IMR-90 (cell line): Measurements from ENCODE around the gene RFTN2. TPM values are rescaled to one million over a fixed set of nuclear protein-coding genes. Genes with fewer than 3 reads are reported as not detected.

Experiments
- ATAC-seq: fragments of 200-7000 bp; cut with Tn5 transposase; 2 replicates; pipeline ENCODE4 v1.9.1; 2020; ENCODE audit warnings: low read depth, mild to moderate bottlenecking, moderate library complexity
- BruUV-seq: library from RNA; stranded (reverse); fragments of 400-500 nt; replicated peaks from 2 replicates; lab custom pipeline; 2021; lab: Mats Ljungman, UMichigan
- CTCF ChIA-PET: fragments of 300-600 bp; formaldehyde crosslinking; extraction: SDS; loops from one replicate; lab custom pipeline; 2021; ENCODE audit warnings: antibody characterized with exemption; lab: Yijun Ruan, JAX
- POLR2A ChIA-PET: fragments of 300-600 bp; sonication (Branson Sonifier 250); formaldehyde crosslinking; loops from one replicate; lab custom pipeline; 2022; ENCODE audit warnings: antibody characterized with exemption; ENCODE audit not compliant: unreplicated experiment; lab: Charles Lee
- DNase-seq: peaks from one replicate; pipeline ENCODE4 v3.0.0; 2013
- H2AFZ ChIP-seq: replicated peaks from 2 replicates; pipeline ENCODE3; 2013; ENCODE audit warnings: low read length, mild to moderate bottlenecking; ENCODE audit not compliant: poor library complexity
- H2AK5ac ChIP-seq: 2 replicates; pipeline ENCODE4 v1.6.1; 2013; ENCODE audit warnings: low read depth, low read length, inconsistent platforms
- H2AK9ac ChIP-seq: replicated peaks from 2 replicates; pipeline ENCODE3; 2013; ENCODE audit warnings: mild to moderate bottlenecking, low read depth, low read length, moderate library complexity; ENCODE audit not compliant: poor library complexity
- H2BK120ac ChIP-seq: 2 replicates; pipeline ENCODE4 v1.6.1; 2013; ENCODE audit warnings: low read depth, low read length, inconsistent platforms
- H2BK15ac ChIP-seq: 3 replicates; pipeline ENCODE4 v1.6.1; 2013; ENCODE audit warnings: low read depth, low read length, inconsistent platforms
- H2BK20ac ChIP-seq: 2 replicates; pipeline ENCODE4 v1.6.1; 2013; ENCODE audit warnings: low read depth, mild to moderate bottlenecking, inconsistent platforms, low read length, moderate library complexity
- H2BK5ac ChIP-seq: 2 replicates; pipeline ENCODE4 v1.6.1; 2013; ENCODE audit warnings: mild to moderate bottlenecking, low read depth, low read length, inconsistent platforms; ENCODE audit not compliant: poor library complexity, severe bottlenecking
- H3K14ac ChIP-seq: replicated peaks from 2 replicates; pipeline ENCODE4 v1.6.1; 2013; ENCODE audit warnings: low read depth, low read length, inconsistent platforms
- H3K18ac ChIP-seq: 2 replicates; pipeline ENCODE4 v1.6.1; 2013; ENCODE audit warnings: low read depth, low read length, control low read depth
- H3K23ac ChIP-seq: 2 replicates; pipeline ENCODE4 v1.6.1; 2013; ENCODE audit warnings: low read depth, low read length, inconsistent platforms
- H3K27ac ChIP-seq: 2 replicates; pipeline ENCODE4 v1.5.1; 2013; ENCODE audit warnings: mild to moderate bottlenecking, control low read depth, low read length; ENCODE audit not compliant: insufficient read depth
- H3K27me3 ChIP-seq: 2 replicates; pipeline ENCODE4 v1.6.1; 2013; ENCODE audit warnings: low read length; ENCODE audit not compliant: control insufficient read depth, insufficient read depth
- H3K36me3 ChIP-seq: 2 replicates; pipeline ENCODE4 v1.6.1; 2013; ENCODE audit warnings: low read length, mixed read lengths; ENCODE audit not compliant: control insufficient read depth, insufficient read depth
- H3K4ac ChIP-seq: 2 replicates; pipeline ENCODE4 v1.6.1; 2013; ENCODE audit warnings: low read depth, low read length, inconsistent platforms
- H3K4me1 ChIP-seq: 2 replicates; pipeline ENCODE4 v1.6.1; 2013; ENCODE audit warnings: low read length, mixed read lengths; ENCODE audit not compliant: control insufficient read depth, insufficient read depth
- H3K4me2 ChIP-seq: 2 replicates; pipeline ENCODE4 v1.6.1; 2013; ENCODE audit warnings: low read depth, mild to moderate bottlenecking, control low read depth, low read length, moderate library complexity
- H3K4me3 ChIP-seq: 2 replicates; pipeline ENCODE4 v1.5.1; 2013; ENCODE audit warnings: low read depth, mild to moderate bottlenecking, control low read depth, low read length, moderate library complexity; ENCODE audit not compliant: insufficient read depth
- H3K56ac ChIP-seq: 2 replicates; pipeline ENCODE4 v1.6.1; 2013; ENCODE audit warnings: low read length, inconsistent platforms; ENCODE audit not compliant: insufficient read depth; ENCODE audit errors: extremely low read depth
- H3K79me1 ChIP-seq, 2 experiments: 2 replicates each; pipeline ENCODE4 v1.6.1; 2013; ENCODE audit warnings: low read length in 2 of 2, inconsistent platforms in 1 of 2, low read depth in 1 of 2
- H3K9ac ChIP-seq: 2 replicates; pipeline ENCODE4 v1.6.1; 2013; ENCODE audit warnings: low read depth, low read length, control low read depth
- H3K9me1 ChIP-seq: 2 replicates; pipeline ENCODE4 v1.6.1; 2013; ENCODE audit warnings: low read length, inconsistent platforms; ENCODE audit not compliant: insufficient read depth
- H3K9me3 ChIP-seq: 2 replicates; pipeline ENCODE4 v1.6.1; 2013; ENCODE audit warnings: low read length; ENCODE audit not compliant: control insufficient read depth, insufficient read depth
- H4K20me1 ChIP-seq: 2 replicates; pipeline ENCODE4 v1.6.1; 2013; ENCODE audit warnings: low read length, inconsistent platforms; ENCODE audit not compliant: insufficient read depth
- H4K5ac ChIP-seq: 2 replicates; pipeline ENCODE4 v1.6.1; 2013; ENCODE audit warnings: mild to moderate bottlenecking, low read depth, low read length, control low read depth
- H4K8ac ChIP-seq, 2 experiments: 2 replicates each; pipeline ENCODE4 v1.6.1; 2013; ENCODE audit warnings: low read depth in 2 of 2, low read length in 2 of 2, control low read depth in 1 of 2, inconsistent platforms in 1 of 2
- H4K91ac ChIP-seq: 2 replicates; pipeline ENCODE4 v1.6.1; 2013; ENCODE audit warnings: low read depth, low read length, inconsistent platforms; ENCODE audit not compliant: insufficient read depth
- CEBPB ChIP-seq: IDR thresholded peaks from 2 replicates; pipeline ENCODE4 v1.6.1; 2012; ENCODE audit warnings: low read depth, low read length, improper control_type of control experiment
- WGBS, 2 experiments: methylation state at CpG; one replicate each; pipeline versions ENCODE4 v1.1.5 to v1.1.7; 2013; ENCODE audit warnings: missing lambda C conversion rate in 2 of 2; ENCODE audit not compliant: insufficient read length in 1 of 2; ENCODE audit errors: extremely low coverage in 2 of 2; 5-methylcytosine and 5-hydroxymethylcytosine counted together
- dilution Hi-C: fragments of 300-500 bp; cut with HindIII; formaldehyde crosslinking; loops from one replicate; pipeline ENCODE4 v1.14.3; 2018; ENCODE audit warnings: low sequenced_read_pairs; ENCODE audit not compliant: unreplicated experiment
- in situ Hi-C: fragments of 300-500 bp; cut with MboI; formaldehyde crosslinking; loops from 3 replicates; pipeline ENCODE4 v1.14.3; 2019; ENCODE audit warnings: low sequenced_read_pairs, inconsistent platforms, mixed read lengths
- intact Hi-C: fragments of 100-400 bp; cut with micrococcal nuclease; formaldehyde crosslinking; loops from 2 replicates; pipeline ENCODE4 v1.10.0; 2022
- polyA plus RNA-seq, 3 experiments: library from polyadenylated mRNA; depleted of rRNA; stranded (reverse); fragments of >200 nt; gene quantifications; 2 replicates each; pipeline ENCODE4 v1.2.3, GENCODE V29; 2012; ENCODE audit warnings: low replicate concordance in 1 of 3
- total RNA-seq: library from RNA; depleted of rRNA; stranded (reverse); fragments of >200 nt; gene quantifications from 2 replicates; pipeline ENCODE4 v1.2.3, GENCODE V29; 2012

The RFTN2 gene
- total and polyA plus RNA-seq, 2 of the 4 experiments (the other 2 are of a cell fraction) = 0.44 to 2.3 TPM

- no peak overlapping the region for H3K56ac ChIP-seq
- no peak overlapping the region for H3K14ac ChIP-seq
- no peak for TF ChIP-seq CEBPB
- no peaks in the 10 kb centered on the region for H4K20me1 ChIP-seq
- POLR2A ChIA-PET = no interaction called here
- H3K4me2 ChIP-seq = no peak overlapping the region
- in situ Hi-C loops = no loop called here
- H2AFZ ChIP-seq = no peak overlapping the region
- H3K9me3 ChIP-seq = no peaks in the 10 kb centered on the region
- no peak overlapping the region for H2BK15ac ChIP-seq
- no peak overlapping the region for H4K8ac ChIP-seq
- H3K9ac ChIP-seq = no peak overlapping the region
- no peaks in the 10 kb centered on the region for H3K9me1 ChIP-seq
- H3K4me3 ChIP-seq = no peak overlapping the region
- no peak overlapping the region for H2AK5ac ChIP-seq
- H4K5ac ChIP-seq = no peak overlapping the region
- no peak for ATAC-seq
- intact Hi-C loops = no loop called here
- no peak overlapping the region for H3K4ac ChIP-seq
- WGBS, 2 experiments = no CpG with 5 or more reads among the region's 1 CpG
- DNase-seq = no peak
- H2BK20ac ChIP-seq = no peak overlapping the region
- H4K91ac ChIP-seq = no peak overlapping the region
- H2AK9ac ChIP-seq = no peak overlapping the region
- H3K27me3 ChIP-seq = no peaks in the 10 kb centered on the region
- H3K79me1 ChIP-seq = no peaks in the 10 kb centered on the region
- H3K36me3 ChIP-seq = no peaks in the 10 kb centered on the region
- no TSS peak for BruUV-seq
- peaks cover 2% of the 10 kb centered on the region; the same call in 1 of the 2 replicates for H3K4me1 ChIP-seq
- H2BK5ac ChIP-seq = no peak overlapping the region
- CTCF ChIA-PET = no interaction called here
- no peak overlapping the region for H2BK120ac ChIP-seq
- no peak overlapping the region for H3K18ac ChIP-seq
- H3K27ac ChIP-seq = no peak overlapping the region
- no peak overlapping the region for H3K23ac ChIP-seq
- dilution Hi-C loops = no loop called here
Measured at GRCh38 chr2:197596766-197597165, 78.6 kb downstream of the RFTN2 start.
